OCI-LY3 (cell line): ENCODE data around the gene PCDH15.

Source experiments
- EZH2phosphoT487 ChIP-seq: fragments of 200-600 bp; shearing (Covaris generic); IDR thresholded peaks from 2 replicates; pipeline ENCODE4 v1.6.1; 2018; ENCODE audit warnings: antibody characterized with exemption, mixed run types, low read depth
- TF ChIP-seq, protein P1 (sequence below): fragments of 200-600, 300-600 bp; sonication (generic); IDR thresholded peaks from 2 replicates; pipeline ENCODE4 v1.5.1; 2014; ENCODE audit warnings: antibody characterized with exemption, low read length, low read depth

GRCh38 chr10:53864846-53865245, 936.2 kb downstream of the PCDH15 start:
- TF ChIP-seq, protein P1, sequence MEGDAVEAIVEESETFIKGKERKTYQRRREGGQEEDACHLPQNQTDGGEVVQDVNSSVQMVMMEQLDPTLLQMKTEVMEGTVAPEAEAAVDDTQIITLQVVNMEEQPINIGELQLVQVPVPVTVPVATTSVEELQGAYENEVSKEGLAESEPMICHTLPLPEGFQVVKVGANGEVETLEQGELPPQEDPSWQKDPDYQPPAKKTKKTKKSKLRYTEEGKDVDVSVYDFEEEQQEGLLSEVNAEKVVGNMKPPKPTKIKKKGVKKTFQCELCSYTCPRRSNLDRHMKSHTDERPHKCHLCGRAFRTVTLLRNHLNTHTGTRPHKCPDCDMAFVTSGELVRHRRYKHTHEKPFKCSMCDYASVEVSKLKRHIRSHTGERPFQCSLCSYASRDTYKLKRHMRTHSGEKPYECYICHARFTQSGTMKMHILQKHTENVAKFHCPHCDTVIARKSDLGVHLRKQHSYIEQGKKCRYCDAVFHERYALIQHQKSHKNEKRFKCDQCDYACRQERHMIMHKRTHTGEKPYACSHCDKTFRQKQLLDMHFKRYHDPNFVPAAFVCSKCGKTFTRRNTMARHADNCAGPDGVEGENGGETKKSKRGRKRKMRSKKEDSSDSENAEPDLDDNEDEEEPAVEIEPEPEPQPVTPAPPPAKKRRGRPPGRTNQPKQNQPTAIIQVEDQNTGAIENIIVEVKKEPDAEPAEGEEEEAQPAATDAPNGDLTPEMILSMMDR = no peak
- TF ChIP-seq EZH2phosphoT487 = no peak
